OCI-M2 (cell line): Measurements from ENCODE around the gene ACAA2.

Experiments used
- DNase-seq: peaks from one replicate; lab custom pipeline; 2025; ENCODE audit not compliant: unreplicated experiment; lab: John Stamatoyannopoulos, UW

The ACAA2 gene

GRCh38 chr18:49813319-49814146 is at the start of gene ACAA2:
TSS of gene ACAA2 (minus strand) at chr18:49813533. CDS start at chr18:49813484, 49 bp downstream.
- peak; percentile 35 for DNase-seq

- DNase-seq: no peak
Observed at GRCh38 chr18:49862656-49863385, 49.5 kb upstream of the ACAA2 start.

- no peak for DNase-seq
Observed at GRCh38 chr18:49861659-49862058, 48.3 kb upstream of the ACAA2 start.

- no peak for DNase-seq
Observed at GRCh38 chr18:49859725-49860124, 46.4 kb upstream of the ACAA2 start.

- no peak for DNase-seq
Observed at GRCh38 chr18:49859021-49859359, 45.7 kb upstream of the ACAA2 start.

GRCh38 chr18:49858309-49859020 is 45.1 kb upstream of the ACAA2 start:
- no peak for DNase-seq

GRCh38 chr18:49857708-49858107 is 44.4 kb upstream of the ACAA2 start:
- DNase-seq: no peak

- DNase-seq: no peak
Observed at GRCh38 chr18:49856496-49856895, 43.2 kb upstream of the ACAA2 start.

- no peak for DNase-seq
Observed at GRCh38 chr18:49855711-49856415, 42.5 kb upstream of the ACAA2 start.

GRCh38 chr18:49854681-49855080 is 41.3 kb upstream of the ACAA2 start:
- DNase-seq: no peak

GRCh38 chr18:49853436-49853835 is 40.1 kb upstream of the ACAA2 start:
- no peak for DNase-seq

- no peak for DNase-seq
Observed at GRCh38 chr18:49853011-49853410, 39.7 kb upstream of the ACAA2 start.

- no peak for DNase-seq
Observed at GRCh38 chr18:49851624-49852023, 38.3 kb upstream of the ACAA2 start.

GRCh38 chr18:49850636-49851035 is 37.3 kb upstream of the ACAA2 start:
- DNase-seq: no peak

- no peak for DNase-seq
Observed at GRCh38 chr18:49849331-49850217, 36.2 kb upstream of the ACAA2 start.

- no peak for DNase-seq
Observed at GRCh38 chr18:49848115-49848514, 34.8 kb upstream of the ACAA2 start.

- DNase-seq: no peak
Observed at GRCh38 chr18:49847524-49847923, 34.2 kb upstream of the ACAA2 start.

GRCh38 chr18:49846718-49847470 is 33.6 kb upstream of the ACAA2 start:
- DNase-seq: no peak

- DNase-seq: no peak
Observed at GRCh38 chr18:49846361-49846662, 33.0 kb upstream of the ACAA2 start.
